RCC 7860 (cell line): ENCODE results near the gene ZER1.

Experiments used
- DNase-seq: peaks from one replicate; pipeline ENCODE4 v3.0.0-alpha.2; 2015; ENCODE audit warnings: low spot score
- FAIRE-seq: peaks from 2 replicates; lab custom pipeline; 2012; peaks lifted over from hg19 to GRCh38; lab: Jason Lieb, UNC

Gene ZER1

DNA sequence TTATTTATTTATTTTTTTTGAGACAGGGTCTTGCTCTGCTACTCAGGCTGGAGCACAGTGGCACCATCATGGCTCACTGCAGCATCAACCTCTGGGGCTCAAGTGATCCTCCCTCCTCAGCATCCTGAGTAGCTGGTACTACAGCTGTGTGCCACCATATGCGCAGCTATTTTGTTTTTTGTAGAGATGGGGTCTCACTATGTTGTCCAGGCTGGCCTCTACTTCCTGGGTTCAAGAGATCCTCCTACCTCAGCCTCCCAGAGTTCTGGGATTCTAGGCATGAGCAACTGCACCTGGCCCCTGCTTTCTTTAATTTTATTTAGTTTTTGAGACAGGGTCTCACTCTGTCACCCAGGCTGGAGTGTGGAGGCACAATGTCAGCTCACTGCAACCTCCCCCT lies 28.3 kb downstream of the ZER1 start:
- FAIRE-seq (no peak), DNase-seq (no peak)

DNA sequence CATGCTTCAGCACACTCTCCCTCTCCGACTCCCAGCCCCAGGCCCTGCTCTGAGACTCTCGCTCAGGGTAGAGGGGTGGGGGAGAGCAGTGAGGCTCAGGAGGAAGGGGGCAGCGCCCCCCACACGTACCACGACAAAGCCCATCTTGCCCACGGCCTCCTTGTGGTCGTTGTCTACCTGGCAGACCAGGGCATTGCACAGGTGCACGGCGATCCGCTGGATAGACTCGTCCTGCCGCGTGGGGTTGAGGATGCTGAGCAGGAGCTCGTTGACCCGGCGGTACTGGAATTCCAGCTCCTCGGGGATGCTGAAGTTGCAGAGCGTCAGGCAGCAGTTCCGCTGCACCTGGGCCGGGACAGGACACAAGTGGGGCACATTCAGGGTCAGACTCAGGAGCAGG lies 29.3 kb downstream of the ZER1 start:
- DNase-seq (no peak), FAIRE-seq (no peak)

DNA sequence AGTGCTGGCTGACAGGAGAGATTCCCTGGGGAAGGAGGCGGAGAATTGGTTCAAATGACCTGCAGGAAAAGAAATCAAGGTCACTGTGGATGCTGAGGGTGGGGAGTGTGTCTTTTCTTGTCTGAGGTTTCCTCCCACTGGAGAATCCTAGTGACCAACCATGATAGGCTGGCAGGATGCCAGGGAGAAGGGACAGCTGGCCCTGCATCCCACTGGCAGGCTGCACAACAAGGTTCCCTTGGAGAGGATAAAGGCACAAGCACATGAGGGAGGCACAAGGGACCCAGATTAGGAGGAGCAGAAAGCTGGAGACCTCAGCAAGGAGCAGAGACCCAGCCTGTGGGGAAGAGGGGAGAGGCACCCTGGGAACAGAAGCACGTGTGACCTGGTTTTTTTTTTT lies 36.4 kb downstream of the ZER1 start:
- FAIRE-seq: no peak
- no peak for DNase-seq

DNA sequence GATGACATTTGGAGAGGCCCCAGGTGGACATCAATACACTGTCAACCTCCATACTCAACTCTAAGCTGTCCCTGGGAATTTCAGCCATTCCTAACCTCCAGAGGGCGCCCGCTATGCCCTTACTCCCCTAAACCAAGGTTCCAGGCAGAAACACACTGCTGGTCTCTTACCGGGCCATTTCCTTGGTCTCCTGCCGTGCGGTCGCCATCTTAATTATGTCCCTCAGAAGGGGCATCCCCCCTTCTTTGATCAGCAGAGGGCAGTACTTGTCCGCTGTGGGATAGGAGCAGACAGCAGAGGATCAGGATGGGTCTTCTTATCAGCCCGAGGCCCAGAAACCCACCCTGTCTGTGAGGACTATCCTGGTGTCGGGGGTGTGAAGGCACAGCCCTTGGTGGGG lies 38.5 kb downstream of the ZER1 start:
- FAIRE-seq (peak; percentile 74), DNase-seq (peak; percentile 79)

DNA sequence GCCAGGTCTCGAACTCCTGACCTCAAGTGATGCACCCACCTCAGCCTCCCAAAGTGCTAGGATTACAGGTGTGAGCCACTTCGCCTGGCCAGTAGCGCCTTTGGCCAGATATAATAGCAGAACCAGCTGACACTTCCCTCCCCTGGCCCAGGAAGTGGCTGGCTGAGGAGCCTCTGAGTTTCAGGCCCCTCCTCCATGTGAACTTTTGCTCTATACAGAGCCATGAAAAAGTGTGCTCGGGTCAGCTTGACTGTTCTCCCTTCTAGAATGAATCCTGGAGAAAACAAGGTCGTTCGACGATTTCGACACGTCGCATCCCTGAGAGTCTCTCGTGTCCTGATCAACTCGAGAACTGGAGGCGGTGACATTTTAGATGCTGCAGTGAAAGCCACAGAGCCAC lies 39.2 kb downstream of the ZER1 start:
- DNase-seq (no peak), FAIRE-seq (no peak)

DNA sequence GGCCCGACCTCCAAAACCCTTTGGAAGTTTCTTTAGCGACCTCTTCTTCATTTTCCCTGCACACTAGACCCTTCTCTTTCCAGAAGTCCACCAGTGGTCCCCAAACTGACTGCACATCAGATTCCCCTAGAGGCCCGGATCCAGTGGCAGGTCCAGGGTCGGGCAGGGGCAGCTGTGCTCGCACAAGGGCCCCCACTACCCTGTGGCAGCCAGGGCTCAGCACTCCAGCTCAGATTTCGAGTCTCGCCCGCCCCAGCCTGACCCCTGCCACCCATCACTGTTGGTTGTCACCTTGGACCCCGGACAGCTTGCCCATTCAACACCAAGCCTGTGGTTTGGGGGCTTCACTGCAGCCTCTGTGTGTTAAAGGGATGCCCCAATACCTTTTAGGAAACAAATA lies 40.0 kb downstream of the ZER1 start:
- DNase-seq (no peak), FAIRE-seq (no peak)

DNA sequence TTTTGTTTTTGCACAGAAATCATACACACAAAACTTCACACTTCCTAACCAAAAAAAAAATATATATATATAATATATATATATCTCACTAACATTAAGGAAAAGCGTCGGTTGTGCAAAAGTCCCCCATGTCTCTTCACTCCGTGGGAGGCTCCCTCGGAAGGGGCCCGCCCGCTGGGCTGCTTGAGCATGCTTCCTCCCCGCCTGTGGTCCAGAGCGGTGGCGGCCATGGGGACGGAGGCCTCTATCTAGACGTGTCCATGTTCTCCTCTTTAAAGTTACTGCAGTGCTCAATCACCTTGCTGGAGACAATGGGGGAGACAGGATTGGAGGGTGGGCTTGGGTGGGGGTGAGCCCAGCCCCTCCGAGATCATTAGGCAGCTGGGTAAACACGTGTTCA lies 40.6 kb downstream of the ZER1 start:
- DNase-seq (no peak), FAIRE-seq (no peak)

DNA sequence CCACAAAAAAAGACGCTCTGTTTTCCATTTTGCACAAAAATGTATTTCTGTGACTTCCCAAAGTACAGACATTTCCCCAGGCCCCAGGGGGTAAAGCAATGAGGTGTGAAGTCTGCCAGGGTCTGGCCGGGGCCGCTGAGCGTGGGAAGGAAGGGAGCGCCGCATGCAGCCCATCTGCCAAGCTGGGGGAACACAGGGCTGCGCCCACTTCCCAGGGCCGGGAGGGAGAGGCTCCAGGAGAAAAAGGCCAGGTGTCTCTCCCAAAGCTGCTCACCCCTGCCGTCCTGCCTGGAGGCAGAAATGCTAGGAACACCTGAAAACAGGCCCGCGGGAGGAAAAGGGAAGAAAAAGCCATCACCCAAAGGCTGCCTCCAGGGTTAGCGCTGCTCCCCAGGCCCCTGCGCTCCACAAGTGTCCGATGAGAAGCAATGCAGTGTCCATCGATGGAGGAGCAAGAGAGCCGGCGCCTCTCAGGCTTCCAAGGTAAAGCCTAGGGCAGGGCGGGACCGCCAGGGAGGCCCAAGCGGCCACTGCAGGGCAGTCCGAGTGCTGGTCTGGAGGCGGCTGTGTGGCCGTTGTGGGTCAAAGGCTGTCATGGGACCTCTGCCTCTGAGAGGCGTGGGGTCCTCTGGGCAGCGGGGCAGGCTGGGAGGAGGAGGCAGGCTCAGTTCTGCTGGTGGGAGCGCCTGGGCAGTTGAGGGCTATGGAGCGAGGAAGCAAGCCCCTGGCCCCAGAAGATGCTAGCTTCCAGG lies 41.8 kb downstream of the ZER1 start:
- FAIRE-seq: no peak

DNA sequence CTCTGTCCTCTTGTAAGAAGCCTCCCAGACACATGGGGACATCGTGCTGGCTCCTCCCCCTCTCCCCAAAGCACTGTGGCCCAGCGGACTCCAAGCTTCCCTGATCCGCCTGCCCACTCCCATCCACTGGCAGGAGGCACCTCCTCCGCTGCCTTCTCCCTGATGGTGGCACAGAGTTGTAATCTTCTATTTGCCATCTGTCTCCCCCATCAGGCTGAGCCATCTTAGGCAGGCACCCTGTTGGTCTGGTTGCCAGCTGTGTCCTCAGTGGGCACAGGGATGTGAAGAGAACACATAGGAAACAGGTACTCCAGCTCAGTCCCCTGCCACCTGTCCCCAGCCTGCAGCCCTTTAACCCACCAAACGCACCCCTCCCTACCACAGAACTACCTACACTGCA lies 42.4 kb downstream of the ZER1 start:
- no peak for DNase-seq
- no peak for FAIRE-seq

More for the DNA sequence above, 41.8 kb downstream of the ZER1 start:
- no peak for DNase-seq

DNA sequence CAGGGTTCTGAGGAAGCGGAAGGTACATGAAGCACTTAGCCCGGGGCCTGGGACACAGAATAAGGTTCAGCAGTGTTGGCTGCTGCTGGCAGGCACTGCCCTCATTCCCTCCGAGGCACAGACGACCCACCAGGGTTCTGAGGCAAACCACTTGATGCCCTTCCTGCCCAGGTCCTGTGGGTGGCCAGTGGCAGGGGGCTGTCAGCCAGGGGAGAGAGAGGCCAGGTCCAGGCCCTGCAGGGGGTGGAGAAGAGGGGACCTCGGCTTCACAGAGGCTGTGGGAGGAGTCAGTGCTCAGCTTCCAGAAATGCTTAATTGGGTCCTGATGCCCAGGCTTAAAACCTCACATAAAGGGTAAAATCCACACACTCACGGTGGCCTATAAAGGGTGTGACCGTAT lies 43.4 kb downstream of the ZER1 start:
- FAIRE-seq (no peak), DNase-seq (no peak)

DNA sequence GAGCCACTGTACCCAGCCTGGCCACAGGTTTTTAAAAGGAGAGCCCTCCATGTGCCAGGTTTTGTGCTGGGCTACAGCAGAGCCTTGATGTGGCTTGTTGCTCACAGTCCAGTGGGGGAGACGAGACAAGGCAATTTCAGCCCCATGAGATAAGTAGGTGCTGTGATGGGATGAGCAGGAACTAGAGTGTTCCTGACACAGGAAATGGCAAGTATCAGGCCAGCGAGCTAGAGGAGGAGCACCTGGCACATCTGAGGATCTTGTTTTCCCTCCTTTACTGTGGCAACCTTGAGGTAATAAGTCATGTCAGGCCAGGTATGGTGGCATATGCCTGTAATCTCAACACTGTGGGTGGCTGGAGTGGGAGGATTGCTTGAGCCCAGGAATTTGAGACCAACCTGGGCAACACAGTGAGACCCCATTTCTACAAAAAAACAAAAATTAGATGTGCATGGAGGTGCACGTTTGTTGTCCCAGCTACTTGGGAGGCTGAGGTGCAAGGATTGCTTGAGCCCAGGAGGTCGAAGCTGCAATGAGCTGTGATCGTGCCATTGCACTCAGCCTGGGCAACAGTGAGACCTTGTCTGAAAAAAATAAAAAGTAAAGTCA lies 44.0 kb downstream of the ZER1 start:
- DNase-seq (no peak), FAIRE-seq (no peak)

DNA sequence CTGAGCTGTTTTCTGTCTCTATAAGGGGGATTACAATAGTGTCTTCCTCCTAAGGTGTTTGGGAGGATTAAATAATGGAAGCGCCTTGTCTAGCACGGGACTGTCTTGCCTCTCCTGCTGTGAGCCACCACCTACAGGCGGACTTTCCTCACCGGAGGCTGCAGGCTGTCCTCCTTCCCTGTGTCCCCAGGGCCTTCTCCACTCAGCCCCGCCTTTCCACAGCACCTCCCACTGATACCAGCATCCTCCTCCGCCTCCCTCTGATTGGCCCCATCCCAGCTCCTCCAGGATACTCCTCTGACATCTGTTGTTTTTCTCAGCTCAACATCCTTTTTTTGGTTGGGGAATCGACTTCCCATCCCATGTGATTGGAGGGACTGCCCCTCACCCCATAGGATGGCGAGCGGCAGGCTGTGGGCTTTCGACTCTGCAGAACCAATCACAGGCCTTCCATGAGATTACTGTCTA lies 46.9 kb downstream of the ZER1 start:
- FAIRE-seq (peak; percentile 78), DNase-seq (peak; percentile 69)

DNA sequence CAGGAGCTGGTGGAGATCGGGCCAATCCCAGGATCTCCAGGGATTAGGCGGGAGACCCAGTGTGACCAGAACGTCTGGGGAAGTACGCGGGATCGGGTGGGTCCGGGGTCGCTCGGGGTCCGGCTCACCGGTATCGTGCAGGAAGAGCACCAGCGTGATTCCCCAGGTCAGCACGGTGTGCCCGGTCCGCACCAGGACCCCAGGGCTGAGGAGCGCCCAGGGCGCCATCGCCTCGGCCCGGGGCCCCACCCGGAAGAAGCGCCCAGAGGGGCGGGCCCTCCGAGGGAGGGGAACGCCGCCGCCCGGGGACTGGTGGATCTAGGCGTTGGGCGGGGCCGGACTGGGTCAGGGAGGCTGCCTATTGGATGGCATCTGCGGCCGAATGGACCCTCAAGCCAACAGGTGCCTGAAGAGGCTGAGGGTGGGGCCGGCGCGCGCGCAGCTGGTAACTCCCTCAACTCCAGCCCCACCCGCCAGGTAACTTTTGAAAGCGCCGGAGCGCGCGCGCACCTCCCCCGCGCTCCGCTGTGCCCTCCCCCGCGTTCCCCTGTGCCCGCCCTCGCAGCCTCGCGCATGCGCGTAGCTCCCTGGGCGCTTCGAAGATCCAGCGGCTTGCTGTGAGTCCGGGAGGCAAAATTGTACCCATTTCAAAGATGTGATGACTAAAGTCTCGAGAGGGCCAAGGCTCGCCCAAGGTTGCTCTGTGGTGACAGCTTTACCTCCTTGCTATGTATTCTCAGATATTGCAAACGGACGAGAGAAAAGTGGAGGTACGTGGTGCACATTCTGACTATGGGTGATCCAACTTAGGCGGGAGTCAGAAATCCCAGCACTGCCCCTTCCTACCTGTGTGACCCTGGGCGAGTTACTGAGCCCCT lies 47.6 kb downstream of the ZER1 start, which contains the start of gene ZDHHC12:
TSS of gene ZDHHC12 (minus strand) at position 262 of the 878 bp plus-strand sequence. CDS start at position 228, 34 bp downstream.
- FAIRE-seq (peak; percentile 87), DNase-seq (peak; percentile 98)

DNA sequence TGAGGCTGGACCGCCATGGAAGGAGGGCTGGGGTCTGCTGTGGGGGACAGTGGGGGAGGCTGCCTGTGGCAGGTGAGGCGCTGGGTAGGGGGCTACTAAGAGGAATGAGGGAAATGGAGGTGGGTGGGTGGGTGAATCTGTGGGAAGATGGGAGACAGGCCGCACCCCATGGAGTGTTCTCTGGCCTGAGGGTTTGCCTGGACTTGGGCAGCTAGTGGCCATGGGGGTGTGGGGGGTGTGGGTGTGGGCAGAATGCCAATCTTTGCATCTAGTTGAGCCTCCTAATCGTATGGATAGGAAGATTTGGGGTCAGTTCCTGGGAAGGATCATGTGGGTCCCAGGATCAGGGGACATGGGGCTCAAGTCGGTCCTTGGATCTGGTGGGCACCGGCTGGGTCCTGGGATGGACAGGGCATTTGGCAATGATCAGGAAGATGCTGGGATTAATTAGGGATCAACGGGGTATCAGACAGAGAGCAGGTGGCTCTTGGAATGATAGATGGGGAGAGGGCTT lies 48.3 kb downstream of the ZER1 start:
- DNase-seq: no peak
- no peak for FAIRE-seq

DNA sequence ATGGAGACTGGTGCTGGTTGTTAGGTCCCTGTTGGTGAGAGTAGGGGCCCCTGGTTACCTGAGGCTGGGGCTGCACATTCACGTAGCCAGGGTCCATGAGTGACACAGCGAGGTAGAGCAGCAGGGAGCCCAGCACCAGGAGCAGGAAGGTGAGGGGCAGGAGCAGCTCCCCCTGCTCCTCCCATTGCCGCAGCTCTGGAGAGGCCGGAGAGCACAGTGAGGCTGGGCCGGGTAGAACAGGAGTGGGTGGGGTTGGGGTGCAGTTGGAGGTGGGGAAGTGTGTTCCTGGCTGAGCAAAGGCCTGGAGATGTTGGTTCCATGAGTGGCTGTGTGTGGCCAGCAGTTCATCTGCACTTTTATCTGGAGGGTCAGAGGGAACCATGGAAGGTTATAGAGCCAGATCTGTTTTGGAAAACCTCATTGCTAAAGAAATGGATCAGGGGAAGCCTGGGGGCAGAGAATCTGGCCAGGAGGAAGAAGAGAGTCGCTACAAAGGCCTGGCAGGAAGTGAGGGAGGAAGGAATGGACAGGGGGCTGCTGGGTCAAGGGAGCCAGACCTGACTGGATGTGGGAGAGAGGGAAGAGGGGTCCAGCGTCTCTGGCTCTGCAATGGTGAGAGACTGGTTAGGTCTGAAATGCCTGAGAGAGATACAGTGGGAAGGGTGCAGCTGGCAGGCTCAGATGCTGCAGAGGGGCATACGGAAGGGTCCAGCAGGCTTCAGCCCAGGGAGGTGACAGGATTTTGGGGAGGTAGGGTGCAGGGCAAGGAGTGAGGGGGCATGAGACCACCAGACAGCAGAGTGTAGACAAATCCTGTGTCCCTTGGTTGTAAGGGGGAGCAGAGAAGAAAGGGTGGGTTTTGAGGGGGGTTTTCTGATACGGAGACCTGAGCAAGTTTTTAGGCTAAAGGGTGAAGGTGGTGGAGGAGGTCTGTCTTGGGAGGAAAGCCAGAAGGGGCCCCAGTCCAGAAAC lies 49.1 kb downstream of the ZER1 start:
- no peak for DNase-seq
- no peak for FAIRE-seq

DNA sequence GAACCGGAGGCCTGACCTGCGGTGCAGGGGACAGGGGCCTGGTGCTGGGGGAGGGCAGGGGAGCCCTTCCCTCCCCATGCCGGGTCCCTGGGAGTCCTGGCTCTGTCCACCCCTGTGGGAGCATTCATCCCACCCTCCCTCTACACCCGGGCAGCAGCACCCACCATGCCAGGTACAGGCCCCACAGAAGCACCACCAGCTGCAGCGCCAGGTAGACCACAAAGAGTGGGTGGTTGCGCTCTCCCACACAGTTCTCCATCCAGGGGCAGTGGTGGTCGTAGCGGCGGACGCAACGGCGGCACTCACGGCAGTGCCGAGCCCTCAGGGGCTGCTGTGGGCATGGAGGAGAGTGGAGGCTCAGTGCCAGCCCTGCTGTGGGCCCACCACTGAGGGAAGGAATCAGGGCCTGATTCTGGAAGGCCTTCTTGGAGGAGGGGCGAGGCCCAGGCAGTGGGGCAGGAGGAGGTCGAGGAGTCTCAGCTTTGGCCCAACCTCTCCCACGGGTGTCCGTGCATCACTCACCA lies 50.2 kb downstream of the ZER1 start:
- DNase-seq: no peak
- FAIRE-seq: no peak

DNA sequence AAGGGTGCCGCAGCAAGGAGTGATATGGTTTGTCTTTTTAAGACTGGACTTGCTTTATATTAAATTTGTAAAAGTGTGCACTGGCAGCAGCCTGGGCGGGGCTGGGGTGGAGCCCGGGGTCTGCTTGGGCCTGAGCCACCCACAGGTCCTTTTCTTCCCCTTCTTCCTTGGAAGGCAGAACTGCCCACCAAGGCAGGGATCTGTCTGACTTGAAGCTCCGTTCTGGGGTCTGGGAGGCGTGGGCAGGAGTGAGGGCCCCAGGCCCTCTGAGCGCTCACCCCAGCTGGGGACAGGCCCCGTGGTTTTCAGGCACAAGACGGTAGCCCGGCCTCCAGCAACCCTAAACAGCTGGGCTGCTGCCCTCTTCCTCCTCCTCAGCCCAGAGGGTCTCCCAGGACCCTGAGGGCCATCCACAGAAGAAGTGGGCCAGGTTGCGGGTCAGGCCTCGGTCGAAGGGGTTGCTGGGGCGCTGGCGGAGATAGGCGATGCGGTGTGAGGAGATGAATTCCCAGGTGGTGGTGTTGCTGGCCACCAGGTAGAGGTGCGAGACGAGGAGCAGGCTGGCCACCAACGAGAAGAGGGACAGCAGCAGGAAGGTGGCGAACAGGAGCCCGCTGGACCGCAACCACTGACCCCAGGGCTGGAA lies 50.8 kb downstream of the ZER1 start:
- DNase-seq (no peak), FAIRE-seq (no peak)

DNA sequence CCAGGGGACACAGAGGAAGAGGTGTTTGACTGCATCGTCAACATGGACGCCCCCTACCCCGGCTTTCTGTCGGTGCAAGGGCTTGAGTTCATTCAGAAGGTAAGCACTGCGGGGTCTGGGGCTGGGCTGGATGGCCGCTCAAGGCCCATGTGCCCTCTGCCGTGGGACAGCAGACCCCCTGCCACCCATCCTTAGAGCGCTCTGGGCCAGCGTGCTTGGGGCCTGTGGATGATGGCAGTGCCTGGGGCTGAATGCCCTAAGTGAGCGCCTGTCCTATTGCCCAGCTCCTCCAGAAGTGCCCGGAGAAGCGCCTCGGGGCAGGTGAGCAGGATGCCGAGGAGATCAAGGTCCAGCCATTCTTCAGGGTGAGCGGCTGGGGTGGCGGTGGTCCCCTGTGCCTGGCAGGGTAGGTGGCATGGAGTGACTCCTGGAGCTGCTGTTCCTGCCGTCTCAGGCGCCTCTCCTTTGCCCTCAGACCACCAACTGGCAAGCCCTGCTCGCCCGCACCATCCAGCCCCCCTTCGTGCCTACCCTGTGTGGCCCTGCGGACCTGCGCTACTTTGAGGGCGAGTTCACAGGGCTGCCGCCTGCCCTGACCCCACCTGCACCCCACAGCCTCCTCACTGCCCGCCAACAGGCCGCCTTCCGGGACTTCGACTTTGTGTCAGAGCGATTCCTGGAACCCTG lies 51.7 kb downstream of the ZER1 start:
- FAIRE-seq (no peak), DNase-seq (no peak)

DNA sequence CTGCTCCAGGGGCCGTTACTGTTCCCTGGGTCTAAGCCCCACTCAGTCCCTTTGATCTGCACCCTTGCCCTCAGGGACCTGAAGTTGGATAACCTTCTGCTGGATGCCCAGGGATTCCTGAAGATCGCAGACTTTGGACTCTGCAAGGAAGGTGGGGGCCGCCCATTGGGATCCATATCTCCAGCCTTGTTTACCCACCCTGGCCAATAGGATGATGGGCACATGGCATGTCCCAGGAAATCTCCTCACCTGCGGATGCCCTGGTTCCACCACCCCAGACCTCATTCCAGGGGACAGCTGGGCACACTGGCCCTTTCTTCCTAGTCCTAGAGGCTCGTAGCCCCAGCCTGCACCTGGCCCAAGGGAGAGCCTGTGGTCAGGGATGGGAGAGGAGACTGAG lies 53.3 kb downstream of the ZER1 start:
- DNase-seq (no peak), FAIRE-seq (no peak)
